ENCODE results near the gene NTRK2. TPM values are rescaled to one million over a fixed set of nuclear protein-coding genes. Genes with fewer than 3 reads are reported as not detected.

The NTRK2 gene
- polyA plus RNA-seq, 1 donor: 1.2 TPM

GRCh38 chr9:84794981-84795637, 125.6 kb downstream of the NTRK2 start:
- no peaks in the 10 kb centered on the region for H3K4me1 ChIP-seq (ENCODE audit: control insufficient read depth, insufficient read depth, low read length)
- DNase-seq: no peak
- WGBS (ENCODE audit: insufficient coverage, low lambda C conversion rate): 60% methylated on average over 1 of the region's 10 CpGs
- H3K27me3 ChIP-seq (ENCODE audit: control insufficient read depth, insufficient read depth, low read length): no peaks in the 10 kb centered on the region
- no peaks in the 10 kb centered on the region for H3K9me3 ChIP-seq (ENCODE audit: control insufficient read depth, low read depth, low read length)
- no peaks in the 10 kb centered on the region for H3K36me3 ChIP-seq (ENCODE audit: control insufficient read depth, insufficient read depth, low read length)
- H3K27ac ChIP-seq (ENCODE audit: low read length): no peak overlapping the region
- H3K4me3 ChIP-seq (ENCODE audit: low read length): no peak overlapping the region

- Histone ChIP-seq H3K27ac (ENCODE audit: low read length) (no peak overlapping the region), H3K4me1 (ENCODE audit: control insufficient read depth, insufficient read depth, low read length) (no peaks in the 10 kb centered on the region), H3K9me3 (ENCODE audit: control insufficient read depth, low read depth, low read length) (no peaks in the 10 kb centered on the region), H3K4me3 (ENCODE audit: low read length) (no peak overlapping the region), H3K36me3 (ENCODE audit: control insufficient read depth, insufficient read depth, low read length) (no peaks in the 10 kb centered on the region), H3K27me3 (ENCODE audit: control insufficient read depth, insufficient read depth, low read length) (no peaks in the 10 kb centered on the region)
- DNase-seq: no peak
- no CpG with 5 or more reads among the region's 1 CpG for WGBS (ENCODE audit: insufficient coverage, low lambda C conversion rate)
These were observed 126.9 kb downstream of the NTRK2 start for GRCh38 chr9:84796404-84796803.

- Histone ChIP-seq H3K9me3 (ENCODE audit: control insufficient read depth, low read depth, low read length) (no peaks in the 10 kb centered on the region), H3K36me3 (ENCODE audit: control insufficient read depth, insufficient read depth, low read length) (no peaks in the 10 kb centered on the region), H3K27me3 (ENCODE audit: control insufficient read depth, insufficient read depth, low read length) (no peaks in the 10 kb centered on the region), H3K4me3 (ENCODE audit: low read length) (no peak overlapping the region), H3K27ac (ENCODE audit: low read length) (no peak overlapping the region), H3K4me1 (ENCODE audit: control insufficient read depth, insufficient read depth, low read length) (no peaks in the 10 kb centered on the region)
- WGBS (ENCODE audit: insufficient coverage, low lambda C conversion rate): 100% methylated on average over 1 of the region's 2 CpGs
- no peak for DNase-seq
These were observed 129.7 kb downstream of the NTRK2 start for GRCh38 chr9:84799251-84799650.

- H3K9me3 ChIP-seq (ENCODE audit: control insufficient read depth, low read depth, low read length): no peaks in the 10 kb centered on the region
- H3K4me1 ChIP-seq (ENCODE audit: control insufficient read depth, insufficient read depth, low read length): no peaks in the 10 kb centered on the region
- H3K4me3 ChIP-seq (ENCODE audit: low read length): no peak overlapping the region
- no peak overlapping the region for H3K27ac ChIP-seq (ENCODE audit: low read length)
- H3K36me3 ChIP-seq (ENCODE audit: control insufficient read depth, insufficient read depth, low read length): no peaks in the 10 kb centered on the region
- DNase-seq: no peak
- WGBS (ENCODE audit: insufficient coverage, low lambda C conversion rate): 100% methylated on average over 1 of the region's 5 CpGs
- no peaks in the 10 kb centered on the region for H3K27me3 ChIP-seq (ENCODE audit: control insufficient read depth, insufficient read depth, low read length)
These were observed 135.6 kb downstream of the NTRK2 start for GRCh38 chr9:84804951-84805694.

- no peak overlapping the region for H3K27ac ChIP-seq (ENCODE audit: low read length)
- DNase-seq: no peak
- H3K36me3 ChIP-seq (ENCODE audit: control insufficient read depth, insufficient read depth, low read length): no peaks in the 10 kb centered on the region
- no peaks in the 10 kb centered on the region for H3K9me3 ChIP-seq (ENCODE audit: control insufficient read depth, low read depth, low read length)
- no CpG with 5 or more reads among the region's 5 CpGs for WGBS (ENCODE audit: insufficient coverage, low lambda C conversion rate)
- no peaks in the 10 kb centered on the region for H3K4me1 ChIP-seq (ENCODE audit: control insufficient read depth, insufficient read depth, low read length)
- no peaks in the 10 kb centered on the region for H3K27me3 ChIP-seq (ENCODE audit: control insufficient read depth, insufficient read depth, low read length)
- no peak overlapping the region for H3K4me3 ChIP-seq (ENCODE audit: low read length)
These were observed 137.9 kb downstream of the NTRK2 start for GRCh38 chr9:84807431-84807830.

- H3K27me3 ChIP-seq (ENCODE audit: control insufficient read depth, insufficient read depth, low read length): no peaks in the 10 kb centered on the region
- H3K4me1 ChIP-seq (ENCODE audit: control insufficient read depth, insufficient read depth, low read length): no peaks in the 10 kb centered on the region
- WGBS (ENCODE audit: insufficient coverage, low lambda C conversion rate): no CpG with 5 or more reads among the region's 4 CpGs
- DNase-seq: no peak
- H3K27ac ChIP-seq (ENCODE audit: low read length): no peak overlapping the region
- no peaks in the 10 kb centered on the region for H3K9me3 ChIP-seq (ENCODE audit: control insufficient read depth, low read depth, low read length)
- H3K36me3 ChIP-seq (ENCODE audit: control insufficient read depth, insufficient read depth, low read length): no peaks in the 10 kb centered on the region
- H3K4me3 ChIP-seq (ENCODE audit: low read length): no peak overlapping the region
These were observed 138.4 kb downstream of the NTRK2 start for GRCh38 chr9:84807870-84808390.

- H3K4me1 ChIP-seq (ENCODE audit: control insufficient read depth, insufficient read depth, low read length): no peaks in the 10 kb centered on the region
- no peaks in the 10 kb centered on the region for H3K27me3 ChIP-seq (ENCODE audit: control insufficient read depth, insufficient read depth, low read length)
- DNase-seq: no peak
- H3K27ac ChIP-seq (ENCODE audit: low read length): no peak overlapping the region
- H3K4me3 ChIP-seq (ENCODE audit: low read length): no peak overlapping the region
- H3K9me3 ChIP-seq (ENCODE audit: control insufficient read depth, low read depth, low read length): no peaks in the 10 kb centered on the region
- H3K36me3 ChIP-seq (ENCODE audit: control insufficient read depth, insufficient read depth, low read length): no peaks in the 10 kb centered on the region
These were observed 138.9 kb downstream of the NTRK2 start for GRCh38 chr9:84808416-84808815.

- Histone ChIP-seq H3K4me1 (ENCODE audit: control insufficient read depth, insufficient read depth, low read length) (no peaks in the 10 kb centered on the region), H3K36me3 (ENCODE audit: control insufficient read depth, insufficient read depth, low read length) (no peaks in the 10 kb centered on the region), H3K27ac (ENCODE audit: low read length) (no peak overlapping the region), H3K27me3 (ENCODE audit: control insufficient read depth, insufficient read depth, low read length) (no peaks in the 10 kb centered on the region), H3K4me3 (ENCODE audit: low read length) (no peak overlapping the region), H3K9me3 (ENCODE audit: control insufficient read depth, low read depth, low read length) (no peaks in the 10 kb centered on the region)
- 18% methylated on average over 1 of the region's 4 CpGs for WGBS (ENCODE audit: insufficient coverage, low lambda C conversion rate)
- DNase-seq: no peak
These were observed 141.7 kb downstream of the NTRK2 start for GRCh38 chr9:84811072-84811750.

- Histone ChIP-seq H3K36me3 (ENCODE audit: control insufficient read depth, insufficient read depth, low read length) (no peaks in the 10 kb centered on the region), H3K4me3 (ENCODE audit: low read length) (no peak overlapping the region), H3K27me3 (ENCODE audit: control insufficient read depth, insufficient read depth, low read length) (no peaks in the 10 kb centered on the region), H3K27ac (ENCODE audit: low read length) (no peak overlapping the region), H3K9me3 (ENCODE audit: control insufficient read depth, low read depth, low read length) (no peaks in the 10 kb centered on the region), H3K4me1 (ENCODE audit: control insufficient read depth, insufficient read depth, low read length) (no peaks in the 10 kb centered on the region)
- WGBS (ENCODE audit: insufficient coverage, low lambda C conversion rate): no CpG with 5 or more reads among the region's 1 CpG
- no peak for DNase-seq
These were observed 142.2 kb downstream of the NTRK2 start for GRCh38 chr9:84811751-84812074.

- WGBS (ENCODE audit: insufficient coverage, low lambda C conversion rate): no CpG with 5 or more reads among the region's 5 CpGs
- DNase-seq: no peak
These were observed 142.8 kb downstream of the NTRK2 start for GRCh38 chr9:84812355-84812754.

More at GRCh38 chr9:84812355-84812754, 142.8 kb downstream of the NTRK2 start:
- H3K27ac ChIP-seq (ENCODE audit: low read length): no peak overlapping the region
- no peaks in the 10 kb centered on the region for H3K9me3 ChIP-seq (ENCODE audit: control insufficient read depth, low read depth, low read length)
- no peaks in the 10 kb centered on the region for H3K36me3 ChIP-seq (ENCODE audit: control insufficient read depth, insufficient read depth, low read length)
- no peaks in the 10 kb centered on the region for H3K27me3 ChIP-seq (ENCODE audit: control insufficient read depth, insufficient read depth, low read length)
- H3K4me3 ChIP-seq (ENCODE audit: low read length): no peak overlapping the region
- no peaks in the 10 kb centered on the region for H3K4me1 ChIP-seq (ENCODE audit: control insufficient read depth, insufficient read depth, low read length)
